NCI-H146 treated with DMSO at 0.1 percent for 48 hours (cell line): ENCODE measurements around the gene INPP4A.

Source experiments
- DNase-seq: peaks from one replicate; lab custom pipeline; 2025; ENCODE audit not compliant: unreplicated experiment; lab: John Stamatoyannopoulos, UW

Gene INPP4A

DNA sequence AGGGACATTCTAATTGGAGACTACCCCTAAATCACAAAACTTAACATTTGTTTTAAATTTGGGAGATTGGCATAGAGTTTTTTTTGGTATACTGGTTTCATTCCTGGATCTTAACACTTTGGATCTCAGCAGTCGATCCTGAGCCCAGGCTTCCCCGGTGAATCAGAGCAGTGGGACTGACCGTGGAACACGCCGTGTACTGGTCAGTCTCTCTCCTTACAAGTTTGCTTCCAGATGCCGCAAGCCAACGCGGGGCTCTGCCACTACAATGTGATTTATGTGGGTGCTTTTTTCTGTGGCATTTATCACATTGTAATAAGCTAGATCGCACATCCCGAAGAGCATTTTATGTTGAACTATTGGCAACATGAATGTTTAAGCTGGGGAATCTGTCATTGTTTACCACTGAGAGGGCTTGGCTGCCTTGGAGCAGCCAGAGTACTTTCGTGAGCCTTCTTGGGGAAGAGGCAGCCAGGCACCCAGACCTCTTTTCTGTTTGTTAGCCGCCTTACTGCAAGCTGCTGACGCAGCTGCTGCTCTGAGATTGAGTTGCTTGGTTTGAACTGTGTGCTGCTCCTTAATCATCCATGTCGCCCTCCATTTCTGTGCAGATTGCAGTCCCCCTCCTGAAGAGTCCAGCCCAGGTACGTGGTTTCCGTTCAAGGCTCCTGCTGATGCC lies 114.3 kb downstream of the INPP4A start:
- DNase-seq: no peak

DNA sequence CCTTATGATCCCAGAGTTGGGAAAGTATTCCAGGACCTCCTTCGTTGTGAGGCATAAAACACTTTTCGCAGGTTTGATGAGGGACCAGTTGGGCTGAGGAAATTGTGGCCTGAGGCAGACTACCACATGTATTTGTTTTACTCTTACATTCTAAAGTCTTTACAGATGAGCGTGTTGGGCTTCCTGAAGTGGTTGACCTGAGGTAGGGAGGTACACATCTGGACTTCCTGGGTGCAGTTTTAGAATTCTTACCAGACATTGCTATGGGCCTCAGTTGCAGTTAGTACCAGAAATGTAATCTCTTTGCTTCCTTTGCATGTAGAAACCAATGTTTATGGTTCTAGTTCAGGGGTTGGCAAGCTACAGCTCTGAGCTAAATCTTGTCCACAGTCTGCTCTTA lies 114.9 kb downstream of the INPP4A start:
- no peak for DNase-seq

DNA sequence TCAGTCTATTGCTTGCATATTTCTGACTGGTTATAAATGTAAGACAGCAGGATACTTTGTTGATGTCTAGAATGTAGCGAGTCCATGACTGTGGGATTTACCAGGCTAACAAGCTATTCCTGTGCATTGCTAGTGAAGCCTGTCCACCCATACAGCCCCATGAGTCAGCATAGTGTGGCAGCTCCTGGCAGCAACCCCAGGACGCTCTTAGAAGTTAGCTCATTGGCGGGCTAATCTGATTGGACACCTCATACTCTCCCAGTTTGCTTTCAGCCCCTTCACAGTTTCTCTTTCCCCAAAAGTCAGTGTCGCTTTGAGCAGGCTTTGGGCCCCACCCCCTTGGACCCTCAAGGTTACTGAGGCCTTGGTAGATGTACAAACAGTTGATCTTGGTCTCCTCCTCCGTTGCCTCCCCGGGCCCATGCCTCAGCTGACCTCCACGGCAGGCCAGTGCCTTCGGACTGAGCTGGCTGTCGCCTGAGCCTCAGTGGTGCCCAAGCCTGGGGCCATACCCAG lies 115.7 kb downstream of the INPP4A start:
- no peak for DNase-seq

DNA sequence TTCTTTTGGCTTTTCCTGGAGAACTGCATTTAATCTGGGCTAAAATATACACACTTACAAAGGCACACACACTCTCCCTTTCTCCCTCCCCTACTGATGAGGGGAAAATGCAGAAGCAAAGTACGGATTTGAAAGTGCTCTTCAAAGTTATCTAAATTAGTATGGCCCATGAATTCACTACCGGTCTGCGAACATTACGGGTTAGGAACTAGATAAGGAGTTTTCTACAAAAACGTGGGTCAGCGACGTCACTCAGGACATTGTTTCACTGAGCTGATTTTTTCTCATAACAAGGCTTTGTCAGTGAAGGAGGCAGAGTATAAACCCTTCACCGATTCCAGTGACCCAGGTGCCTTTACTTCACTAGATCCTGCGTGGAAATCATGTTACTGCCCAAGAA lies 116.4 kb downstream of the INPP4A start:
- DNase-seq: no peak

DNA sequence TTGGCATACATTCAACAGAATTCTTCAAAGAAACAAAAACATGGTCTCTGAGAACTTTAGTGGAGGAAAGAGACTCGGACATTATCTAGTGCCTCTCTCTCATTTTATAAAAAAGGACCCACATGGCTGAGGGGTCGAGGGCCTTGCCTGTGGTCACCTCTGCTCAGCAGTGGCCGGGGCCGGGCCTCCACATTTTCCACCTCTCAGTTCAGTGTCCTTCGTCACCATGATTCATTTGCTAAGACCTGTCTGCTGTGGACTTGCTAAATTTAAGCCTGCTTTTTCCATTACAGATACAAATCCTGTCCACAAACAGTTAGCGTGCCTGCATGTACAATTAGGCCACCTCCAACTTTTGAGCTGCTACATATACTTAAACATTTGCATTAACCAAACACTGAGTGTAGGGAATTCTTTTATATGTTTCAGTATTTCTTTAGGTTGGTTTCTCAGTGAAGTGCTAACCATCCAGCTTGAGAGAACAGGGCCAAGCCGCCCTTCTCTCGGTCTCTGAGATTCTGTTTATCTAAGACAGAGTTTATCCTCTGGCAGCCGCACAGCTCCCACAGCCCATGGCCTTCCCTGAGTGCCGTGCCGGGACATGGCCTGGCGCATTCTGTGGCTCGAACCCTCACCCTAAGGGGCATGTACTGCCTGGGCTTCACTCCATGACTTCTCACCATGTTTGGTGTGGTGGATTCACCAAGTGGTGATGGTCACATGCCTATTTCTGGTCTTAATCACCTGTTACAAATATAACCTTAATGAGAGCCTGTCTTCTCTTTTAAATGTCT lies 117.4 kb downstream of the INPP4A start:
- no peak for DNase-seq

DNA sequence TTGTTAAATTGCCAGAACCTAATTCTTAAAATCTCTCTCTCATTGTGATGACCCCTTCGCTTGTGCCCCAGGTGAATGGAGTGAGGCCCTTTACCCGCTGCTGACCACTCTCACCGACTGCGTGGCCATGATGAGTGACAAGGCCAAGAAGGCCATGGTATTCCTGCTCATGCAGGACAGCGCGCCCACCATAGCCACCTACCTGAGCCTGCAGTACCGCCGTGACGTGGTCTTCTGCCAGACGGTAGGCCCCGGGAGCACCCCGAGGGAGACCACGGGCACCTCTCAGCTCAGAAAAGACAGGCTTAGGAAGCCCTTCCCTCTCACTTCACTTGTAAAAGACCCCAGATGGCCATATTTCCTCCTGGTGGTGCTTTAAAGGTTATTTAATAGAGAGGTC lies 118.7 kb downstream of the INPP4A start:
- no peak for DNase-seq

DNA sequence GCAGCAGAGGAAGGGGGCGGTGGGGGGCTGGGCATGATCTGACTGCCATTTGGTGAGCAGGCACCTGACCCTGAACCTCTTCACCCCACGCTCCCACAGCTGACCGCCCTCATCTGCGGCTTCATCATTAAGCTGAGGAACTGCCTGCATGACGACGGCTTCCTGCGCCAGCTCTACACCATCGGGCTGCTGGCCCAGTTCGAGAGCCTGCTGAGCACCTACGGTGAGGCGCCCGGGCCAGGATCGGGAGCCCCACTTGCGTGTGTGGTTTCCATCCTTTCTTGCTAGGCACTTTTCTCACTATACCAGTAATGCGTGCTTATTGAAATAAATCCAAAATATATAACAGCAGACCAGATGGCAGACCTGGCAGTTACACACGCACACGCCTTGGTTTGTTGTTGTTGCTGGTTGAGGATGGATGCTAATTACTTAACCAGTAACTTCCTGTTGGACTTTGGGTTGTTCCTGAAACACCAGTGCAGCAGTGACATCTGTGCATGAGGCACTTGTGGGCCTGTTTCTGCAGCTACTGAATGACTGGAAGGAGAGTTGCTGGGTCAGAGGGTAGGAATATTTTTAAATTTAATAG lies 120.0 kb downstream of the INPP4A start:
- no peak for DNase-seq

DNA sequence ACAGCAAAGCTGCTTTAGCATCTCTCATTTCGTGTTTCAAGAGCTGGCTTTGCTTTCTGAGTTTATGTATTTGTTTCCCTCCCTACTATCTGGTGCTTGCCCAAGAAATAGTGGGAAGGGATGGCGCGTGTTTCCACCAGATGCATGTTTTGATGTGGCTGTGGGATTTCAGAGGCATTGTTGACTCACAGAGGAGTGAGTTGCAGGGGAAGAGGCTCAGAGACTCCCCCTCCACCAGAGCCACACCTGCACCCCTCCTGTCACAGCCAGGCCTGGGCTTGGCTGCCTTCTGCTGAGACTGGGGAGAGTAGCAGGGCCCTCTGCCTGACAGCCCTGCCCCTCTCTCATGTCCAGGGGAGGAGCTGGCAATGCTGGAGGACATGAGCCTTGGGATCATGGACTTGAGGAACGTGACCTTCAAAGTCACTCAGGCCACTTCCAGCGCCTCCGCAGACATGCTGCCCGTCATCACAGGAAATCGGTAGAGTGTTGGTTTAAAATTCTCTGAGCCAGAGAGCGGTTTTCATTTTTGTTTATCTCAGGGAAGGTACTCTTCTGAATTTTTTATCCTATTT lies 120.7 kb downstream of the INPP4A start:
- DNase-seq: no peak

DNA sequence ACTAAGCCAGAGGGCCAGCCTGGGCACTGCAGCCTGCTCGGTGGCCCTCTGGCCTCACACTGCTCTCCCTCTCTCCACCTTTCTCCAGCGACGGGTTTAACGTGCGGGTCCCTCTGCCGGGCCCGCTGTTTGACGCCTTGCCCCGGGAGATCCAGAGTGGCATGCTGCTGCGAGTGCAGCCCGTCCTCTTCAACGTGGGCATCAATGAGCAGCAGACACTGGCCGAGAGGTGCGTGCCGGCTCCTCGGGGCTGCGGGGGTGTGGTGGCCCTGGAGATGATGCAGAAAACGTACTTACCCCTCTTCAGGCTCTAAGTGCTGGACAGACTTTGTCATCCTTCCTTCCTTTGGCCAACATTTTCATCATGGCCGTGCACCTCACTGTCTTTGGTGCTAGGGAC lies 121.3 kb downstream of the INPP4A start:
- DNase-seq: no peak

DNA sequence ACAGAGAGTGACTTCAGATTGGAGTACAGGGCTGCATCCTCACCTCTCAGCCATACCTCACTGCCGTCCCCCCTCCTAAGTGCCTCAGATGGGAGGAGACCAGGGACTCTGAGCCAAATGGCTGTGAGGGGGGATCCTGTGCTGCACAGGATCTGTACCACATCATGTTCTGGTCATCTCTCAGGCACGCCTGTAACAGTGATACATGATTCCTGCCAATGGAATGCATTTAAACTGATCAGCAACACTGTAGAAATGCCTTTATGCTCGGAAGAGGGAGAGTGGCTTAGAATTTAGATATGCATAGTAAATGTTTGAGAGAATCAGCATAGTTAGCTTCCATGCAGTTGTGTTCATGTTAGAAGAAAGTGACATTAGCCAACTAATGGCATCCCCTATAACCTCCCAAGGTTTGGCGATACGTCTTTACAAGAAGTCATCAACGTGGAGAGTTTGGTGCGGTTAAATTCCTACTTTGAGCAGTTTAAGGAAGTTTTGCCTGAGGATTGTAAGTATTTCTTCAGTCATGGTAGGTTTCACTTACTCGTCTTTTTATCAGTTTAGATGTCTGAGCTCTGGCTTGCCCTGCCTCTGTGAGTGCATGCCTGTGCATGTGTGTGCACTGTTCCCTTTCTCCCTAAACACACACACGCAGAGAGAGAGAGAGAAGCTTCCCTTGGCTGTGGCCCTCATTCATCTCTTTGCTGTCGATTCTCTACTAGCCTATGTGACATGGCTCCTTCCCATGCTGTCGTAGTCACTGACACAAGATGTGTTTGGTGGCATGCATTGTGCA lies 123.7 kb downstream of the INPP4A start:
- DNase-seq: no peak

DNA sequence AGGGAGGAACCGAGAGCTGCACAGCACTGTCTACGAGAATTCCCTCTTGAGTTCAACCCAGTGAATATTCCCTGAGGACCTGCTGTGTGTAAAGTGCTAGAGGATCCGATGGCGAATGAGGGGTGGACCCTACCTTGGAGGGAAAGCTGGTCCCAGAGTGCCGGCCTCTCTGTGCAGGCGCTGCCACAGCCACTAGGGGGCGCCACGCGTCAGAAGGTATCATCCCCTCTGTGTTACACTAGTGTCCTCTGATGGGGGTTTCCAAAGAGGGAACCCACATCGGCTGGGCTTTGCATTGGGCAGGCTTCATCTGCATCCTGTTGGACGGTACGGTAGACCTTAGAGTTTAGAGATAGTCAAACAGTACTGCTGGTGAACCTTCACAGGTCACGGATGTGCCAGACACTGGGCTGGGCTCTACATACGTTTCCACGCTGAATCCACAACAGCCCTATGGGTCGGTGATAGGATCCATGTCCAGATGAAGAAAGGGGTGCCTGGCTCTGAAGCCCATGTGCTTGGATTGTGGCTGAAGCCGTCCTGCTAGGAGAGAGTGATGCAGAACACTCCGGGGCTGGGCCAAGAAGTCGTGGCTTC lies 124.6 kb downstream of the INPP4A start:
- DNase-seq: no peak

DNA sequence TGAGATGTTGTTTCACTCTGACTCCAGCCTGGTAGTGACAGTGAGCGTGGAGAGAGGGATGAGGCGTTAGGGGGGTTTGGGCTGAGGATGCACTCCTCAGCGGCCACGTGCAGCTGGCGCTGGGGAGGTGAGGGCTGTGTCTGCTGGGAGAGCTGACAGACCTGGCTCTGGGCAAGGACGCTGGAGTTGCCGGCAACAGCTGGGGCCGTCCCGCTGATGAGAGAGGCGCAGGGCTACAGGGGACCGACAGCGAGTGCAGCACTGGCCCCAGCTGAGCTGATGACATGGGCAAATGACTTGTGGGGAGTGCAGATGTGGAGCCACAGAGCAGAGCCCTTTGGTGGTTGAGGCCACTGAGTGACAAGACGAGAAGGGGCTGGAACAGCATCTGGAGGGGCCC lies 125.3 kb downstream of the INPP4A start:
- no peak for DNase-seq

DNA sequence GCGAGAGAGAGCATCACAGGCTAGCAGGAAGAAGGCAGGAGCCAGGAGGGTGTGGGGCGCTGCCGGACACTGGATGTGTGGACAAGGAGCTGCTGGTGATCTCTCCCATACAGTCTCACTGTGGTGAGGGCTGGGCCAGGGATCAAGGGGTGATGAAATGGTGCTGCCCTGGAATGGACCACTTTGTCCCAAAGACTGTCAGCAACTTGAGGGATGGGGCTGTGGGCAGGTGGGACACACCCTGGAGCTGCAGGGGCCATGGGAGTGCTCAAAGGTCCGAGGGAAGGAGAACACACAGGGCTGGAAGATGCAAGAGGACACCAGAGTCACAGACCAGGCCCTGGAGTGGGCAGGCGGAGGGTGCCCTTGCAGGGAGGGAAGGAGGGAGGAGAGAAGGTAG lies 125.7 kb downstream of the INPP4A start:
- no peak for DNase-seq

DNA sequence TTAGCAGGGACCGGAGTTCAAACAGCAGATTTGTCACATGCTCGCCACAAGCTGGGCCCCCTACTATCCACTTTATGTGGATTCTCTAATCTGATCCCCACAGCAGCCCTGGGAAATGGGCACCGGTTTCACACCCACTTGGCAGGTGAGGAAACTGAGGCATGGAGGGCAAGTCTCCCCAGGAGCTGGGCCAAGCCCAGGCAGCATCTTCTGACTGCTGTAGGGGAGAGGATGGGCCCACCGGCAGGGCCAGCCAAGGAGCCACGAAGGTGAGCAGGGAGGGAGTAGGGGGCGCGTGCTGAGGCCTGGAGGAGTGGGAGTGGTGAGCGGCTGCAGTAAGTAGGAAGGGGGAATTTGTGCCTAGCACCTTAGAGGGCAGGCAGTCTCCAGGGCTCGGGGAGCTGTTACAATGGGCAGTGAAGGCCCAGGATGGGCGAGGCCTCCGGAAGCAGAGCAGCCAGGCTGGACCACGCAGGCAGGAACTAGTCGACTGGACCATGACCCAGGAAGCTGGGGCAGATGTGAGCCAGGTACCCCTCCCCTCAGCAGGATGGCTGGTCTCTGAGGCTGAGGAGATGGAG lies 126.6 kb downstream of the INPP4A start:
- no peak for DNase-seq

DNA sequence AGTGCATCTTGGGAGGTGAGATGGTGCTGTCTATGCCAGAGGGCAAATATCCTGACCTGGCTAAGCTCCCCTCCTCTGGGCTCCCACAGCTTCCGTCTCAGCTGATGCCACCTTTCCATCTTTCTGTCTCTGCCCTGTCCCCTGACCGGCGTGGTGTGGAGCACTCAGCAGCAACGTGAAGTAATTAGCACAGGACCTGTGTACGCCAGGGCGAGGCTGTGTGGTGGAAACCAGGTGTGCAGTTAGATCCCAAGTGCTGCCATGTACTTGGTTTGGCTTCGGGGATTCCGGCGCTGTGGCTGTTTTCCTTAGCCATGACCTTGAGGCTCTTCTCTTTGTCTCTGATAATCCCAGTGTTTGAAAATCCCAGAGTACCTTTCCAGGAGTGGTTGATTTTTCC lies 127.1 kb downstream of the INPP4A start:
- DNase-seq: no peak

DNA sequence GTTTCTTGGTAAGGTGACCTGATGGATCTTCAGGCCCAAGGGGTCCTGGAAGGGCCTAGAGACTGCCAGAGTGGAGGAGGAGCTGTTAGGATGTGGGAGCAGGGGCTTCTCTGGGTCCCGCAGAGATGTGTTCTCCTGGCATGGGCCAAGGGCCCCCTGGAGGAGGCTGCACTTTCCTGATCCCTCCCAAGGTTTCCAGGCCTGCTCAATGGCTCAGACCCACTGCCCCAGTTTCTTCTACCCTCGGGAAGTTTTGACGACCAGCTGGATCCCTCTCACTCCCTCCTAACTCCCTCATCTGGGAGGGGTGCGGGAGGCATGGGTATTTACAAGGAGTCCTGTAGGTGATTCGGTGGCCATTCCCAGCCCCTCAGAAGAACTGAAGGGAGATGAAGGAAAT lies 127.6 kb downstream of the INPP4A start:
- no peak for DNase-seq

DNA sequence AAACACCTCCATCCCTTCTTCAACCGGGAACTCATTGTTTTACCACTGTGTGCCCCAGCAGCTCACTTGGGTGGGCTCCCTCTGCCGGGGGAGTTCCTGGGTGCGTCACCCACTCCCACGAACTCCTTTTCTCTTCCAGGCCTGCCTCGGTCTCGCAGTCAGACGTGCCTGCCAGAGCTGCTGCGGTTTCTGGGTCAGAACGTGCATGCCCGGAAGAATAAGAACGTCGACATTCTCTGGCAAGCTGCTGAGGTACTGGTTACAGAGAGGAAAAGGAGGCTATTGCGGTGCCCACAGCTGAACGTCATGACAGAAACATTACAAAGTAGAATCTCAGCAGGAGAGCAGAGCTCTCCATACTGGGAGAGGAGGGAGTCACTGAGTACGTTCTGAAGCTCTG lies 128.0 kb downstream of the INPP4A start:
- no peak for DNase-seq

DNA sequence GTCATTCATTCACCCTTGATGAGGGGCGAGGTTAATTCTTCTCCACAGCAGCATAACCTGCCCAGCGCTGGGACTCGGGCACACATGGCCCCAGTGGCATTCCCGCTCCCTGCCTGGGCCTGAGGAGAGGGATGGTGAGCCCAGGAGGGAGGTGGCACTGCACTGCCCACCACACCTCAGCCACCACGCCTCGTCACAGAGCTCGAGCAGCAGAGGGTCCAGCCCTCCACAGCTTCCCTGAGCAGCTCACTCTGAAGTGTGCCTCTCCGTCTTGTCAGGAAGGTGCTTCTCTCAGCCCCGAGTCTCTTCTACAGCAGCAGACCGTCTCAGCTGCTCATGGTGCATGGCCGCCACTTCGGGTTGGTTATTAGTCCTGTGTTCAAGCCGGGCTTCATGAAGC lies 128.8 kb downstream of the INPP4A start:
- no peak for DNase-seq

DNA sequence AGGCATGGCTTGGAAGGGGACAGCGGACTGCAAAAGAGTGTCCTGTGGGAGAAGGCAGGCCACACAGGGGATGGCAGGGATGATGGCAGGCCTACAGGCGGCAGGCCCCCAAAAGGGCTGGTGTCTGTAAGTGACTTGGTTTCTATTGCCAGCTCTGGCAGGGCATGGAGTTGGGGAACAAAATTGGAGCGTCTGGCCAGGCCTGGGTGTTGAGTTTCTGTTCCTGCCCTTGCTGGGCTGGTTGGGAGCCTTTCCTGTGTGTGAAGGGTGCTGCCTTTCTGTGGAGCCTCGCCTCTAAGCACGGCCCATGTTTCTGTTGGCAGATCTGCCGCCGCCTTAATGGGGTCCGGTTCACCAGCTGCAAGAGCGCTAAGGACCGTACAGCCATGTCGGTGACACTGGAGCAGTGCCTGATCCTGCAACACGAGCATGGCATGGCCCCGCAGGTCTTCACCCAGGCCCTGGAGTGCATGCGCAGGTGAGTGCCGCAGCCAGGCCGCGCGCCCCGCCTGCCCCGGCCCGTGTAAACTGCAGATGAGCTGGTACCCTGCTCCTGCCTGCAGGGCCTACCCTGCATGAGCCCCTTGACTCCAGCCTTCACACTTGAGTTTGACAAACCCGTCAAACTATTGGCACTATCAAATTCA lies 132.1 kb downstream of the INPP4A start:
- no peak for DNase-seq

DNA sequence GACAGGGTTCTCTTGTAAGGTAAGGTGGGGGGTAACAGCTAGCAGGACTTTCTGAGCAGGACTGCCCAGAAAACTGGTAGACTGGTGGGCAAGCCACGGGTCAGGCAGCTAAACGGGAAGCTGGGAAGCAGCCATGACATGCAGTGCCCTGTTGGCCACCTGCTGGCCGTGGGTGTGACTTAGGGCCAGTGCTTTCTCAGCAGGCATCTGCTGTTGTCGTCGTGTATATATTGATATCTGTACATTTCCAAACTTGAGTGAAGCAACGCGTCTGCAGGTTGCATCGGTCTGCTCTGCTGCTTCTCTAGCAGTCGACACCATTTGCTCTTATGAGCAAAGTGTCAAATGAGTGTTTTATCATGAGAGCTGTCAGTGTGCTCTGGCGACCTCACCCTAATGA lies 132.7 kb downstream of the INPP4A start:
- no peak for DNase-seq
